ENCODE measurements around the gene MTERF4.

MTERF4 gene

DNA sequence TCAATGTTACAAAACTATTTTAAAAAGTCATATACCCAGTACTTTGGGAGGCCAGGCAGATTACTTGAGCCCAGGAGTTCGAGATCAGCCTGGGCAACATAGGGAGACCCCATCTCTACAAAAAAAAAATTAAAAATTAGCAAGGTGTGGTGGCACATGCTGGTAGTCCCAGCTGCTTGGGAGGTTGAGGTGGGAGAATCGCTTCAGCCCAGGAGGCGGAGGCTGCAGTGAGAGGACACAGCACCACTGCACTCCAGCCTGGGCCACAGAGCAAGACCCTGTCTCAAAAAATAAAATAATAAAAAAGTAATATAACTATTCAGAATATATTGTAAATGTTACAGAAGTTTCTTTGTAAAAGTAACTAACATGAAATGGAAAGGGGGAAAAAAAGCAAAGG, 45.2 kb upstream of the MTERF4 start:
- TF ChIP-seq, protein P1, sequence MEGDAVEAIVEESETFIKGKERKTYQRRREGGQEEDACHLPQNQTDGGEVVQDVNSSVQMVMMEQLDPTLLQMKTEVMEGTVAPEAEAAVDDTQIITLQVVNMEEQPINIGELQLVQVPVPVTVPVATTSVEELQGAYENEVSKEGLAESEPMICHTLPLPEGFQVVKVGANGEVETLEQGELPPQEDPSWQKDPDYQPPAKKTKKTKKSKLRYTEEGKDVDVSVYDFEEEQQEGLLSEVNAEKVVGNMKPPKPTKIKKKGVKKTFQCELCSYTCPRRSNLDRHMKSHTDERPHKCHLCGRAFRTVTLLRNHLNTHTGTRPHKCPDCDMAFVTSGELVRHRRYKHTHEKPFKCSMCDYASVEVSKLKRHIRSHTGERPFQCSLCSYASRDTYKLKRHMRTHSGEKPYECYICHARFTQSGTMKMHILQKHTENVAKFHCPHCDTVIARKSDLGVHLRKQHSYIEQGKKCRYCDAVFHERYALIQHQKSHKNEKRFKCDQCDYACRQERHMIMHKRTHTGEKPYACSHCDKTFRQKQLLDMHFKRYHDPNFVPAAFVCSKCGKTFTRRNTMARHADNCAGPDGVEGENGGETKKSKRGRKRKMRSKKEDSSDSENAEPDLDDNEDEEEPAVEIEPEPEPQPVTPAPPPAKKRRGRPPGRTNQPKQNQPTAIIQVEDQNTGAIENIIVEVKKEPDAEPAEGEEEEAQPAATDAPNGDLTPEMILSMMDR (conservative IDR thresholded peaks at IDR 0.05; ENCODE audit: low read depth, low read length): no peak
- no peak overlapping the region for H3K4me3 ChIP-seq (ENCODE audit: low read length)
- no peak for DNase-seq (ENCODE audit: low read depth)

DNA sequence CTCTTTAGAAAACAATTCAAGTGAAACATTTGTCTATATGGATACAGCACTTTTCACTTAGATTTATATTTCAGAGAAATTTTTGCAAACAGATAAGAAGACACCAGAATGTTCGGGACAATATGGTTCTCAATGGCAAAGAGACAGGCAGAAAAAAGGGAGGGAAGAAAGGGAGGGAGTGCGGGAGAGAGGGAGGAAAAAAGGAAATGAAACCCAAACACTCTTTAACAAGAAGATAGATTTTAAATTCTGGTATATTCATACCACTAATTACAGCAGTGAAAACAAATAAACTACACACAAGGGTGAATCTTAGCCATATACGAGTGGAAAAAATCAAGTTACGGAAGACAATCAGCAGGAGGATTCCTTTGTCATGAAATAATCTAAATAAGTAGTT, 44.2 kb upstream of the MTERF4 start:
- TF ChIP-seq, protein P1 (conservative IDR thresholded peaks at IDR 0.05; ENCODE audit: low read depth, low read length): no peak
- no peak for DNase-seq (ENCODE audit: low read depth)
- H3K4me3 ChIP-seq (ENCODE audit: low read length): no peak overlapping the region

DNA sequence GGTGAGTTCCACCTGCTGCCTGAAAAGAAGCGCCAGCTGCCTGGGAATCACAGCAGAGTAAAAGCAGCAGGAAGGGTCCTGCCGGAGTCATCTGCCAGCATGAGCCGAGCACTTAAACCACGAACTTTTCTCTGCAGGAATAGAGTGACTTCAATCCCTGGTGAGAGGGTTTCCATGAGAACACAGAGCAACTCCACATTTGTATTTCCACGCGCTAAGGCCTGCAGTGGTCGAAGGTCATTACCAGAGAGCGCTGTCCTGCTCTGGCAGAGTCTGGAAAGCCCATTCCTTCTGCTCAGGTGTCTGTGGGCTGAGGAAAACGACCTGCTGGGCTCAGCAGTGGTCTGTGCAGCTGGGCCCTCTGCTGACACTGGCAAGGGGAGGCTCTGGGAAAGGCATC, 40.5 kb upstream of the MTERF4 start:
- TF ChIP-seq, protein P1 (conservative IDR thresholded peaks at IDR 0.05; ENCODE audit: low read depth, low read length): no peak
- DNase-seq (ENCODE audit: low read depth): no peak
- H3K4me3 ChIP-seq (ENCODE audit: low read length): no peak overlapping the region

DNA sequence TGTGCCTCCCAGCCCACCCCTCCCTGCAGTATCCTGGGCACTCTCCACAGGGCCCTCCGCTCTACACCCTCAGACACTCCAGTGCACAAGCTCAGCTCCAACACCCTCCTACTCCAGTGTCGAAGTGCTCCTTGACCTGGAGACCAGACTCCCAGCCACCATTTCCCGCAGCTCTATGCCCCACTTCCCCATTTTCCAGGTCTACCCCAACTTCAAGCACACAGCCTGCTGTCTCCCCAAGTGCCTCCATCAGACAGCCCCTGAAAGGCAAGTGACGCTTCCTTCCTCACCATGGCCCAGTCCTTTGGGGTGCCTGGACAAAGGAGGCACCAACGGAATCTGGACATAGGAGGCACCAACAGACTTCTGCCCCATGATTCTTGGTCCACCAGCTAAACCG, 40.0 kb upstream of the MTERF4 start:
- no peak overlapping the region for H3K4me3 ChIP-seq (ENCODE audit: low read length)
- DNase-seq (ENCODE audit: low read depth): no peak
- TF ChIP-seq, protein P1 (conservative IDR thresholded peaks at IDR 0.05; ENCODE audit: low read depth, low read length): no peak

DNA sequence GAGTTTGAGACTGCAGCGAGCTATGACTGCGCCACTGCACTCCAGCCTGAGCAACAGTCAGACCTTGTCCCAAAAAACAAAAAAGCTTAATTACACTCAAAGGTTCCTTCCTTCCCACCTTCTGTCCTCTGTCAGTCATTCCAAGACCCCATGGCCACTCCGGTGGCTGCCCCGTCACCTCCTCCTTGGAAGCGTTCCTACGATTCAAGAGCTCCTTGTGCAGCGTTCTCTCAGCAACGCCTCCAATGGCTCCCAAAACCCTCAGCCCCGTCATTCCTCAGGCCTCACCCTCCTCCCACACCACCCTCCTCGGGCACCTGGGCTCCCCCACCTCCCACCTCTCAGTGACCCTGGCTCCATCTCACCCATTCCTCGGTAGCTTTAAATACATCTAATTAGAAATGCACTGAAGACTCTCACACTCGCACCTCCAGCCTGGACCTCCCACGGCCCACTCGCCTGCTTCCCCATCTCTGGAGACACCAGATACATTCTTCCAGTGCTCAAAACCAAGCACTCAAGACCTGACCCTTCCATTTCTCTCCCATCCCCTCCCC, 39.2 kb upstream of the MTERF4 start:
- TF ChIP-seq, protein P1 (conservative IDR thresholded peaks at IDR 0.05; ENCODE audit: low read depth, low read length): no peak
- DNase-seq (ENCODE audit: low read depth): no peak
- no peak overlapping the region for H3K4me3 ChIP-seq (ENCODE audit: low read length)

DNA sequence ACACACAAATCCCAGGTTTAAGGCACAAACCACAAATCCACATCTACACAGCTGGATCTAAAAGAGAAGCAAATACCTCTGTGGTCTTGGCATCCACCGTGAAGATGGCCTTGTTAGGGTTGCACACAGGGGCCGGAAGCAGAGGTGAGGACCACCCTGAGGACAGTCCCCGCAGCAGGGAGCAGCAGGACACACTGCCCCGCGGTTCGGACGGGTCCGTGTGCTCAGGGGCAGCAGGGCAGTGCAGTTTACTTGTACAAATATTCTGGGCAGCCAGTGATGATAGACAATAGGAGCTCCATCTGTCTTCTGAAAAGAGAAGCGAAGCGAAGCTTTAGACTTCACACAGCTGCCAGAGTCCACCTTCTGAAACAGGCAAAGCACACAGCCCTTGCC, 38.4 kb upstream of the MTERF4 start:
- H3K4me3 ChIP-seq (ENCODE audit: low read length): no peak overlapping the region
- TF ChIP-seq, protein P1 (conservative IDR thresholded peaks at IDR 0.05; ENCODE audit: low read depth, low read length): no peak
- DNase-seq (ENCODE audit: low read depth): no peak

DNA sequence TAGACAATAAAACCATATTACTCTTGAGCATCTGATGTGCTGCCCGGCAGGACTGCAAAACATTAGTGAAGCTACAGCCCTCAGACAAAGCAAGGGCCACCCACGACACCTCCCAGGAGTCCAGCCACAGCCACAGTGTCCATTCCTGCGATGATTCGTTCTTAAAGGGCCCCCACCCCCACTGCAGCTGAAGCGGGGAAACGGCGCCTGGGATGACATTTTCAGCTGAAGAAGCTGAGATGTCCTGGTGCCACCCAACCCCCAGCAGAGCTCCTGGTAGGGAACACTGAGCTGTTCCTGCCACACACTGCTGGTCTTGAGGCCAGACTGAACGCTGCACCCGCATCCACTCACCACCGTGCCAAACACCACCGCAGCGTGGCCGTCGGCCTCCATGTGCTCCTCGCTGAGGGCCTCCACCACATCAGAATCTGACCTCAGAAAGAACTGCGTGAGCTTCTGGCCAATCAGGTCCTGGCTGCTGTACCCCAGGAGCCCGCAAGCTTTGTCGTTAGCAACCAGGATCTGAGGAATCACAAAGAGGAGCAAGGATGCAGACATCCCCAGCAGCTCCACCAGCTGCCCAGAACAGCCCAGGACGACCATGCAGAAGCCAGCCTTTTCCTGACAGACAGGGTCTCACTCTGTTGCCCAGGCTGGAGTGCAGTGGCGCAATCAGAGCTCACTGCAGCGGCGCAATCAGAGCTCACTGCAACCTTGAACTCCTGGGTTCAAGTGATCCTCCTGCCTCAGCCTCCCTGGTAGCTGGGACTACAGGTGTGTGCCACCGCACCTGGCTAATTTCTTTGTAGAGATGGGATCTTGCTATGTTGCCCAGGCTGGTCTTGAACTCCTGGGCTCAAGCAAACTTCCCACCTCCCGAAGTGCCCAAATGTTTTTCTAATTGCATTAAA, 37.7 kb upstream of the MTERF4 start:
- H3K4me3 ChIP-seq (ENCODE audit: low read length): no peak overlapping the region
- DNase-seq (ENCODE audit: low read depth): no peak
- TF ChIP-seq, protein P1 (conservative IDR thresholded peaks at IDR 0.05; ENCODE audit: low read depth, low read length): no peak

Data from retinal pigment epithelial cell (primary cell).